Activated CD8-positive, alpha-beta T cell treated with anti-CD3 and anti-CD28 coated beads for 36 hours (primary cell): ENCODE data around the gene KMT2C. TPM values are rescaled to one million over a fixed set of nuclear protein-coding genes. Genes with fewer than 3 reads are reported as not detected.

Experiments
- ATAC-seq: fragments of 200-7000 bp; cut with Tn5 transposase; one replicate; pipeline ENCODE4 v1.10.0; 2021; ENCODE audit warnings: mild to moderate bottlenecking, moderate library complexity
- CTCF ChIA-PET: fragments of 350-600 bp; sonication (Branson Sonifier 250); formaldehyde crosslinking; loops from one replicate; lab custom pipeline; 2021; ENCODE audit warnings: antibody characterized with exemption; lab: Charles Lee
- POLR2A ChIA-PET: fragments of 350-600 bp; sonication (Branson Sonifier 250); formaldehyde crosslinking; loops from one replicate; lab custom pipeline; 2021; ENCODE audit warnings: antibody characterized with exemption; lab: Charles Lee
- DNase-seq: peaks from one replicate; pipeline ENCODE4 v3.0.0-alpha.2; 2020
- H3K27ac Mint-ChIP-seq: one replicate; pipeline ENCODE4 v1.8.0; 2021; ENCODE audit warnings: mild to moderate bottlenecking, mixed read lengths
- H3K27me3 Mint-ChIP-seq: one replicate; pipeline ENCODE4 v1.8.0; 2021; ENCODE audit warnings: mixed read lengths
- H3K36me3 Mint-ChIP-seq: one replicate; pipeline ENCODE4 v1.8.0; 2021; ENCODE audit warnings: low read depth, mixed read lengths
- H3K4me1 Mint-ChIP-seq: one replicate; pipeline ENCODE4 v1.8.0; 2021; ENCODE audit warnings: low read depth, mixed read lengths
- H3K4me3 Mint-ChIP-seq: one replicate; pipeline ENCODE4 v1.8.0; 2021; ENCODE audit warnings: mild to moderate bottlenecking, moderate library complexity, mixed read lengths
- H3K9me3 Mint-ChIP-seq: one replicate; pipeline ENCODE4 v1.8.0; 2021; ENCODE audit warnings: mixed read lengths
- CTCF ChIP-seq: fragments of 200-600 bp; IDR thresholded peaks from one replicate; pipeline ENCODE4 v1.8.0; 2022; ENCODE audit warnings: antibody characterized with exemption, mild to moderate bottlenecking
- intact Hi-C: fragments of 100-400 bp; cut with micrococcal nuclease; formaldehyde crosslinking; loops from one replicate; pipeline ENCODE4 v1.10.0; 2022
- total RNA-seq, 2 experiments: library from RNA; stranded (reverse); gene quantifications; one replicate each; pipeline ENCODE4 v1.2.3, GENCODE V29; 2021

KMT2C gene
- total RNA-seq, 2 experiments from 2014 or later, result 48.5 to 52.8 TPM

- H3K36me3 Mint-ChIP-seq, result peaks cover 75% of the 10 kb centered on the region
- peaks cover 12% of the 10 kb centered on the region for H3K9me3 Mint-ChIP-seq
- TF ChIP-seq CTCF, result no peak
- no peak overlapping the region for H3K27ac Mint-ChIP-seq
- no peak for DNase-seq
- peaks cover 13% of the 10 kb centered on the region for H3K4me1 Mint-ChIP-seq
- no peak overlapping the region for H3K4me3 Mint-ChIP-seq
- intact Hi-C loops, result no loop called here
- POLR2A ChIA-PET, result no interaction called here
- CTCF ChIA-PET, result no interaction called here
- no peaks in the 10 kb centered on the region for H3K27me3 Mint-ChIP-seq
- no peak for ATAC-seq
Observed at GRCh38 chr7:152120776-152121175, 315.0 kb downstream of the KMT2C start.

GRCh38 chr7:152120210-152120609, 315.6 kb downstream of the KMT2C start:
- no peak for TF ChIP-seq CTCF
- peaks cover 13% of the 10 kb centered on the region for H3K4me1 Mint-ChIP-seq
- peaks cover 70% of the 10 kb centered on the region for H3K36me3 Mint-ChIP-seq
- H3K27ac Mint-ChIP-seq, result no peak overlapping the region
- peaks cover 12% of the 10 kb centered on the region for H3K9me3 Mint-ChIP-seq
- H3K27me3 Mint-ChIP-seq, result no peaks in the 10 kb centered on the region
- CTCF ChIA-PET, result no interaction called here
- no peak for ATAC-seq
- POLR2A ChIA-PET, result no interaction called here
- DNase-seq, result no peak
- H3K4me3 Mint-ChIP-seq, result no peak overlapping the region
- intact Hi-C loops, result no loop called here

- no peak for TF ChIP-seq CTCF
- DNase-seq, result no peak
- H3K4me1 Mint-ChIP-seq, result peaks cover 8% of the 10 kb centered on the region
- H3K36me3 Mint-ChIP-seq, result peaks cover 57% of the 10 kb centered on the region
- H3K27me3 Mint-ChIP-seq, result no peaks in the 10 kb centered on the region
- no peak overlapping the region for H3K27ac Mint-ChIP-seq
- H3K9me3 Mint-ChIP-seq, result no peaks in the 10 kb centered on the region
- POLR2A ChIA-PET, result no interaction called here
- H3K4me3 Mint-ChIP-seq, result no peak overlapping the region
- intact Hi-C loops, result no loop called here
- no peak for ATAC-seq
- CTCF ChIA-PET, result interaction anchor here (1.0 kb wide), 1 partner anchor 28 kb away, joined by 3 read pairs; no protein-coding TSS in a partner anchor
Observed at GRCh38 chr7:152117356-152117755, 318.4 kb downstream of the KMT2C start.

GRCh38 chr7:152115021-152115718, 320.6 kb downstream of the KMT2C start:
- no peaks in the 10 kb centered on the region for H3K9me3 Mint-ChIP-seq
- no peak overlapping the region for H3K4me3 Mint-ChIP-seq
- intact Hi-C loops, result no loop called here
- no peaks in the 10 kb centered on the region for H3K4me1 Mint-ChIP-seq
- DNase-seq (no peak), ATAC-seq (no peak)
- TF ChIP-seq CTCF, result no peak
- H3K27ac Mint-ChIP-seq, result no peak overlapping the region
- H3K27me3 Mint-ChIP-seq, result no peaks in the 10 kb centered on the region
- peaks cover 40% of the 10 kb centered on the region for H3K36me3 Mint-ChIP-seq
- ChIA-PET POLR2A (no interaction called here), CTCF (no interaction called here)

- POLR2A ChIA-PET, result interaction anchor here (0.6 kb wide), 1 partner anchor 203 kb away, joined by 3 read pairs; no protein-coding TSS in a partner anchor
- CTCF ChIA-PET, result no interaction called here
Observed at GRCh38 chr7:152112829-152113228, 323.0 kb downstream of the KMT2C start.

More at GRCh38 chr7:152112829-152113228, 323.0 kb downstream of the KMT2C start:
- ATAC-seq (no peak), DNase-seq (no peak)
- intact Hi-C loops, result no loop called here
- Mint-ChIP-seq H3K36me3 (peaks cover 24% of the 10 kb centered on the region), H3K4me3 (no peak overlapping the region), H3K4me1 (no peaks in the 10 kb centered on the region), H3K27me3 (no peaks in the 10 kb centered on the region), H3K9me3 (no peaks in the 10 kb centered on the region), H3K27ac (no peak overlapping the region)
- no peak for TF ChIP-seq CTCF
